ENCODE results near the gene DNAAF1.
"Not testable (repeated sequence)": the region's sequence is repeated elsewhere in the genome, so short reads cannot be mapped to it uniquely, and the experiment has no call there.

Gene DNAAF1

DNA sequence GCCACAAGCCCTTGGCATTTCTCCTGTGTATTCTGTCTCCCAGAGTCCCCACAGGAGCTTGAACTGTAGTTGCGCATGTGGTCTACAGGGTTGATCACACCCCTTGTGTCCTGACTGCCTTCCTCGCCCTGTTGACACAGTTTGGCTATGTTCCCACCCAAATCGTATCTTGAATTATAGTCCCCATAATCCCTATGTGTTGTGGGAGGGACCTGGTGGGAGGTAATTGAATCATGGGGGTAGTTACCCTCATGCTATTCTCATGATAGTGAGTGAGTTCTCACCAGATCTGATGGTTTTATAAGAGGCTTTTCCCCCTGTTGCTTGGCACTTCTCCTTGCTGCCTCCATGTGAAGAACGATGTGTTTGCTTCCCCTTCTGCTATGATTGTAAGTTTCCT is 67.0 kb downstream of the DNAAF1 start:
- DNase-seq (ENCODE audit: low spot score): no peak

DNA sequence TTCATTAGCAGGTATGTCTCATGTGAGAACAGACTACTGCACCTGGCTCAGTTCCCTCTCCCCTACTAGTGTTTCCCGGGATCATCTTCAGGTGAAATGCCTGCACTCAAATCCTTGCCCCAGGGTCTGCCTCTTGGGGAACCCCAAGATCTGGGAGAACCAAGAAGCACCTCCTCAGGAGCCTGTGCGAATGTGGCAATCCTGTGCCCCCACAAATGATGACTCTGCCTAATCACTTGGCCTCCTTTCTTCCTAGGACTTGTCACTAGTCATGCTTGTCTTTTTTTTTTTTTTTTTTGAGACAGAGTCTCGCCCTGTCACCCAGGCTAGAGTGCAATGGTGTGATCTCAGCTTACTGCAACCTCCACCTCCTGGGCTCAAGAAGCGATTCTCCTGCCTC is 67.5 kb downstream of the DNAAF1 start:
- no peak for DNase-seq (ENCODE audit: low spot score)

DNA sequence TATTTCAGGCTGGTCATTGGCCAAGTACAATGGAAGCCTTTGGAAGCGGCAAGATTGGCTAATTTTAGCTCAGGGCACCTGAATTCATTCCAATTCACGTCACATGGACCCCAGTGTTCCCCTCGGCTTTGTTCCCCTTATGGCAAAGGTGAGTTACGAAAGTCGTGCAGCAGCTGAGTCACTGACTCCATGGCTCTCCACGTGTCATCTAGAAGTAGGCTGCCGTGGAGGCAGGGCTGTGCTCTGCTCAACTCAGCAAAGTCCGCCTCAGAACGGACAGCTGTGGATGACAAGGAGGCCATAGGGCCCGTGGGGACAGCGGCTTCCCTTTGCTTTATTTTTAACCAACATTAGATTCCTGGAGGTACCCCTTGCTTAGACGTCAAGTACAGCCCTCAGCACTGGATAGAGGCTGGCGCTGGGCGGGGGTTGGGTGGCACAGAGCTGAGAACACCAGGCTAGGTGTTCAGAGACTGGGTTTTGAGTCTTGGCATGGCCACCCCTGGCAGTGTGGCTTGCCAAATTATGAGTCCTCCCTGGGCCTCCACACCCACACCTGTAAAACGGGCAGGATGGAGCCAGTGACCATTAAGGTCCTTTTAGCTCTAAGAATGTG is 69.5 kb downstream of the DNAAF1 start:
- DNase-seq (ENCODE audit: low spot score): no peak

DNA sequence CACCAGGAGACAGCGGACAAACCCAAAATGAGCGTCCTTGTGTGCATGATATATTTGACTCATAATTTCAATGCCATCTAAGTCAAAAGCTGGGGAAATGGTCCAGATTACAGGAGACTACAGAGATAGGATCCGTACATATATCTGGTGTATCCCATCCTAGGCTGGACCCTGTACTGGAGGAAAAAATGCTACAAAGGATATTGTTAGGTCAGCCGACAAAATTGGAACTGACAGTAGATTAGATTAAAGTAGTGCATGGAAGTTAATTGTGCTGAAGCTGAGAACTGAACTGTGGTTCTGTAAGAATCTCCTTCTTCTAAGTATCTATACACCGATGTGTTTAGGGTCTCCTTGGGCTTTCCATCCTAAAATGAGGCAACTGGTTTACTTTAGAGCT is 70.4 kb downstream of the DNAAF1 start:
- no peak for DNase-seq (ENCODE audit: low spot score)

DNA sequence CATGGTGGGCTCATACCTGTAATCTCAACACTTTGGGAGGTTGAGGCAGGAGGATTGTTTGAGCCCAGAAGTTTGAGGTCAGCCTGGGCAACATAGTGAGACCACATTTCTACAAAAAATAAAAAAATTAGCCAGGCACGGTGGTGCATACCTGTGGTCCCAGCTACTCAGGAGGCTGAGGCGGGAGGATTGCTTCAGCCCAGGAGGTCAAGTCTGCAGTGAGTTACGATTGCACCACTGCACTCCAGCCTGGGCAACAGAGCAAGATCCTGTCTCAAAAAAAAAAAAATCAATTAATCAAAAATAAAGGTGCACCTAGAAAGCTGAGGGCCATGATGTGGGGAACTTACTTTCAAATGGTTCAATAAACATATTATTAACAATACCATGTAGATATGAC is 71.0 kb downstream of the DNAAF1 start:
- not testable (repeated sequence) for DNase-seq (ENCODE audit: low spot score)

DNA sequence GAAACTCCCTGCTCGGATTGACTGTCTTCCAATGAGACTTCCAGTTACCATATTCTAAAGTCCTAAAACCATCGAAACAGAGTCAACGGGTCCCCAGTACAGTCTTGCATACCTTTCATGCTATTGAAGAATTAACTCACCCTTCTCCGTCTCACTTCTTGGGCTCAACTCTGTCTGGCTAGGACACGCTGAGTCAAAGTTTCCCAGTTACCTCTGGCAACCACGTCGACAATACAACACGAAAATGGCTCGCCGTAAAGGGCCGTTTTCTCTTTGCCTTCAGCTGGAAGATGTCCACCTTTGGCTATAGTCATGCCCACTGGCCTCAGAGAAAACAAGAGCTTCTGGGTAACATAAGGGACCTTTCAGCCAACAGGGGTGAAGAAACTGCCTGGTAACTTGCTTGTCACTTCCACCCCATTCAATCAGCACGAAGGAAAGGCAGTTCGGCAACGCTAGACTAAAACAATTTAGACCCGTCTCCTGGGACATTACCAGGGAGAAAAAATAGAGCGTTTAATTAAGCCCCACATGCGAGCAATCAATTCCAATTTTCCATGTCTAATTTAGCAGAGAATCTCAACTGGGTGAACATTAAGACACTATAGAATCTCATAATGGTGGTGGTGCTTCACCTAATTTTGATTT is 73.2 kb downstream of the DNAAF1 start:
- no peak for DNase-seq (ENCODE audit: low spot score)

DNA sequence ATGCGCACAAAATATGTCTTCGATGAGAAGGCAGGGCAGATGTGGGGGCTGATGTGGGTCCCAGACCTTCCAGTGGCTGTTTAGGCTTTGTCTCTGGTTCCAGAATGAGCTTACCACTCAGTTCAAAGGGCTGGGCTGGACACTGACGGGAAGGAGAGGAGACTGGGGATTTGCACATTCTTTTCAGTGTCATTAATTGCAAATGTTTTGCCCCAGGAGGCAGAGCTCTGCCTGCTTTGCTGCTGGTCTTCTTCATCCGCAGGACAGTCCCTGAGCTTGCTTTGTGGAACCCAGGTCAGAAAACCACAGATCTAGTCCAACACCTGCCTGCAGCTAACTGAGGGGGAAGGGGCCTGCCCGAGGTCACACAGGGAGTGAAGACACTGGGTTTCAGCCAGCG is 73.8 kb downstream of the DNAAF1 start:
- no peak for DNase-seq (ENCODE audit: low spot score)

DNA sequence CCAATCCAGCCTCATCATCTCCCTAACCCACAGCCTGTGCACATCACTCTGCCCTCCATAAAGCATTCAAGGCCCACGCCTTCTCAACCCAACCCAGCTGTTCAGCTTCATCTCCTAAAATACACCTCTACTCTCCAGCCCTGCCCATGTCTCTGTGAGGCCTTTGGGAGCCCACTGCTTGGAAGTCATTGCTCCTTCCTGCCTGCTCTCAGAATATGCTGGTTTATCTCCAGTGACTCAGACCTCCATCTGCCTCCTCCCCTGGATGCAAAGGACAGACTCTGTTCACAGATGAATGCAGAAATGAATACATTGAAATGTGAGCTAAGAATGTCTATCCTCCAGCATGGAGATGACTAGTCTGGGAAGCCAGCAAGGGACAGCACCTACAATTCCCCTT is 75.7 kb downstream of the DNAAF1 start:
- no peak for DNase-seq (ENCODE audit: low spot score)

DNA sequence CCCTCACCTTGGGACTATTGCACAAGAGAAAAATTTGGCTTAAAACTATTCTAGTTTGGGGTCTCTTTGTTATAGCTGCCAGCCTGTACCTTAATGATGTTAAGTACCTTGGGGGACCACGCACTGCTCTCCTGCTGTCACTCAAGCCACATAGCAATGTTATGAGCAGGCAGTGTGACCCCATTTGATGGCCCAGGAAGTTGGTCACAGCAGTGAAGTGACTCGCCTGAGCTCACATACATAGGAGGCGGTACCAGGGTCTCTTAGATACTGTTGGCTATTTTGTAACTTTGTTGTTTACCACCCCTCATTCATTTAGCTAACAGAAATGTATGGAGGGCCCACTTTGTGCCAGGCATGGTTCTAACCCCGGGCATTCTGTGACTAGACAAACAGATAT is 78.3 kb downstream of the DNAAF1 start:
- no peak for DNase-seq (ENCODE audit: low spot score)

DNA sequence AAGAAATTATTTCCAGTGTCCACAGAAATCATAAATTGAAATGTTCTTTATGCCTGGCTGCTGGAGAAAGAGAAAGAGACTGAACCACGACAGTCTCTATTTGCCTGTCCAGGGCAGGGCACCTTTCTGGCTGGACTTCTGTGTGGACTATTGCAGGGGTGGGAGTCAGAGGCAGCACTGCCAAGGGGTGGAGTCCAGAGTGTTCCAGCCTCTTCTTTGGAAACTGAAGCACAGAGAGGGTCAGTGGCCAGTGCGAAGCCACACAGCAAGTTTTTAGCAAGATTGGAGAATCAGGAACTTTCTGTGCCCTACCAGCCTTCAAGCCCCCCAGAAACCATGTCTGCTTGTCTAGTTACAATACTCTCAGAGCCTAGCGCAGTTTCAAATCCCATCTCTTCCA is 79.4 kb downstream of the DNAAF1 start:
- no peak for DNase-seq (ENCODE audit: low spot score)

DNA sequence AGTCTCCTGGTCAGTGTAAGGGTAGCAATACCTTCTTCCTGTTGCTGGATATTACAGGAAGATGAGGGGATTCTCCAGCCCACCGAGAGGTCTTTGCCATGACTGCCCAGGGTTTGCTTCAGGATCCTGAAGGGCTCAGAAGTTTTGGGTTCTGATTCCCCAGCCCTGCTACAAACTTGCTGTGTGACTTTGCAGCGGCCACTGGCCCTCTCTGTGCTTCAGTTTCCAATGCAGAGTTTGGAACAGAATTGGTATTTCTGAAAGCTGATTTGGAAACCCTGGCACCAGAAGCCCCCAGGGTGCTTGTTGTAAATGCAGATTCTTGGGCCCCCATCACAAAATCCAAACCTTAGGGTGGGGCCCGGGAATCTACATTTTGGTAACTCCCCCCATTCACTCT is 80.0 kb downstream of the DNAAF1 start:
- DNase-seq (ENCODE audit: low spot score): no peak

DNA sequence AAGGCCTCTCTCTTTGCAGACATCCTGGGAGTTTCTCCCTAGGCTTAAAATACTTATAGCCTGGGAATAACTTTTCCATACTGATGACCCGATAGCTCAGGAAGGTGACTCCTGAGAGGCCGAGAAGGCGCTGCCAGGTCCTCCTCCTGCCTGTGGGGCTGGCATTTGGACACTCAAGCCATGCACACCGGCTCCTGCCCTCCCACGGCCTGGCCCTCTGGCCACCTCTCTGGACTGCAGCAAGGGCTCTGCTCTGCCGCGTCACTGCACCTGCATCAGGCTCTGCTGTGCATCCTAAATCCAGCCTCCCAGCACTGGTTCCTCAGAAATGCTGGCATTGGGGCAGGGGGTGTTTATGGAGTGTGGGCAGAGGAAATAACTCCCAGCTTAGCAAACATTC is 80.5 kb downstream of the DNAAF1 start:
- no peak for DNase-seq (ENCODE audit: low spot score)

DNA sequence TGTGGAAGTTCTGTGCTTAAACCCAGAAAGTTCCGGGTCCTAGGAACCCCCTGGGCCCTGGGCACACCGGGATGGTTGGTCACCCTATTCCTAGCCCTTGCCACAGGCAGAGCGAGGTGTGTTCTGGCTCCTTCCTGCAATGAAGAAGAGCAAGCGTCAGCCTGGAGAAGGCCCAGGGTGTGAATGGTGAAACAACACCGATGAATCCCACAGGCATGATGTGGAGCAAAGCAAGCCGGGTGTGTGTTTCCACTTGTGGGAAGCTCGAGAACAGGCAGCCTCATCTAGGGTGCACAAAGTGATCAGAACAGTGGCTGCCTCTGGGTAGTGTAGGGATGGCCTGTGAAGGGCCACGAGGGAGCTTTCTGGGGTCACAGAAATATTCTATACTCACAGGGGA is 80.9 kb downstream of the DNAAF1 start:
- no peak for DNase-seq (ENCODE audit: low spot score)

Data from HuH-7.5 (cell line).